Fibroblast of lung (primary cell): ENCODE results near the gene HSPG2.

Source experiments
- CTCF ChIP-seq, 2 donors: IDR thresholded peaks in 1 of 2; conservative IDR thresholded peaks in 1 of 2; 1 replicate in 1 of 2; 2 replicates in 1 of 2; pipeline ENCODE4 v1.5.1; 2011 to 2012; ENCODE audit warnings: low read length in 2 of 2, control low read depth in 1 of 2, inconsistent platforms in 1 of 2, low read depth in 1 of 2, mild to moderate bottlenecking in 1 of 2
- EZH2 ChIP-seq: IDR thresholded peaks from 2 replicates; pipeline ENCODE4 v1.5.1; 2012; ENCODE audit warnings: low read length, control low read depth, mild to moderate bottlenecking; ENCODE audit errors: missing control alignments

GRCh38 chr1:21955501-21956281 is 18.6 kb upstream of the HSPG2 start:
- TF ChIP-seq CTCF (conservative IDR thresholded peaks at IDR 0.05 in 1 of 2, IDR thresholded peaks at IDR 0.05 in 1 of 2; ENCODE audit: low read depth in 1 of 2, low read length in 2 of 2) (no peak), EZH2 (no peak)
